ENCODE measurements around the gene CD8A. TPM values are rescaled to one million over a fixed set of nuclear protein-coding genes. Genes with fewer than 3 reads are reported as not detected.

The CD8A gene
- total and polyA plus RNA-seq, 10 of the 15 experiments (the other 5 are each of a cell fraction or from before 2014, with no cell fraction given), result 0.15 to 0.43 TPM; not detected in 8

- 5% methylated on average over 4 of the region's 10 CpGs for WGBS (ENCODE audit: insufficient coverage, insufficient replicate concordance, low lambda C conversion rate, missing lambda C conversion rate)
- Histone ChIP-seq H3K9me3 (replicated peaks; ENCODE audit: control insufficient read depth, insufficient read depth, low read length) (no peaks in the 10 kb centered on the region), H3K4me1 (ENCODE audit: control insufficient read depth, insufficient read depth, low read length) (no peaks in the 10 kb centered on the region), H3K27me3 (replicated peaks in 1 of 2; ENCODE audit: control insufficient read depth in 2 of 2, insufficient read depth in 2 of 2, low read length in 1 of 2) (no peaks in the 10 kb centered on the region), H3K9ac (ENCODE audit: control insufficient read depth, insufficient read depth, low read length) (no peak overlapping the region), H3K27ac (ENCODE audit: control insufficient read depth, insufficient read depth) (no peak overlapping the region), H2AFZ (ENCODE audit: control insufficient read depth, low read depth, low read length) (no peak overlapping the region), H4K20me1 (ENCODE audit: control insufficient read depth, insufficient read depth) (no peaks in the 10 kb centered on the region), H3K36me3 (ENCODE audit: control insufficient read depth in 2 of 2, insufficient read depth in 2 of 2, low read length in 1 of 2) (no peaks in the 10 kb centered on the region), H3K4me3 (no peak overlapping the region), H3K4me2 (ENCODE audit: control insufficient read depth, insufficient read depth) (no peak overlapping the region), H3K79me2 (ENCODE audit: control insufficient read depth, insufficient read depth, low read length) (no peaks in the 10 kb centered on the region)
- FAIRE-seq (no peak), ATAC-seq (no peak), DNase-seq (ENCODE audit: low read depth, low spot score) (no peak)
- ChIA-PET SMC1A (ENCODE audit: uncharacterized antibody, unreplicated experiment) (no interaction called here), RAD21 (ENCODE audit: unreplicated experiment) (no interaction called here), CTCF (no interaction called here), POLR2A (no interaction called here)
- no TSS peak for BruUV-seq (replicated peaks)
- no peak for TF ChIP-seq ATF2 (IDR thresholded peaks at IDR 0.05; ENCODE audit: low read length)
- TF ChIP-seq ZNF384 (IDR thresholded peaks at IDR 0.05; ENCODE audit: borderline replicate concordance, low read depth, low read length), result no peak
- in situ Hi-C loops (cut with MboI), result no loop called here
- intact Hi-C loops (cut with micrococcal nuclease; ENCODE audit: unreplicated experiment), result no loop called here
These were observed 42.6 kb upstream of the CD8A start for GRCh38 chr2:86833315-86833714.

DNA sequence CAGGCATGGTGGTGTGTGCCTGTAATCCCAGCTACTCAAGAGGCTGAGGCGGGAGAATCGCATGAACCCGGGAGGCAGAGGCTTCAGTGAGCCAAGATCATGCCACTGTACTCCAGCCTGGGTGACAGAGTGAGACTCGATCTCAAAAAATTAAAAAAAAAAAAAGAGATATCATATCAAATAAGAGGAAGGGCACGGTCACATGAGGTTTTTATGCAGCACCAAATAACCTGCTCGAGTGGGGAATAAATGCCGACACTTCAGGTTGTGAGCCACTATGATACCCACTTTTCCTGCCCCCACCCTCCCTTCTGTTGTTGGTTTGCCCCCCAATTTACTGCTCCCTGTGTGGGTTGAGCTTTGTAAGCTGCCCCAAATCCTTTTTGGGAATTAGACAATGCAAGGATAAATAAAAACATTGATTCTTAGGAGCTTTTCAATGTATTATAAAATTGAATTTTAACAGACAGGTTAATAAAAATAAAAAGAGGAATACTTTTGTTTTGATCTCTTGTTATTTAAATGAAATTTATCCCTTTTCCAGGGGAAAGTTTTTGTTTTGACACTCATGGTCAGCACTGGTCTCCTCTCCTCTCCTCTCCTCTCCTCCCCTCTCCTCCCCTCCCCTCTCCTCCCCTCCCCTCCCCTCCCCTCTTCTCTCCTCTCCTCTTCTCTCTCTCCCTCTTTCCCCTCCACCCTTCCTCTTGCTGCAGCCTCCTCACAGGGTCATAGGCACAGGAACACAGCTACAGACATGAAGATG is 41.8 kb upstream of the CD8A start:
- DNase-seq (ENCODE audit: low read depth, low spot score), result no peak
- Histone ChIP-seq H3K9me3 (replicated peaks; ENCODE audit: control insufficient read depth, insufficient read depth, low read length) (no peaks in the 10 kb centered on the region), H3K27me3 (replicated peaks in 1 of 2; ENCODE audit: control insufficient read depth in 2 of 2, insufficient read depth in 2 of 2, low read length in 1 of 2) (no peaks in the 10 kb centered on the region), H3K4me2 (ENCODE audit: control insufficient read depth, insufficient read depth) (no peak overlapping the region), H3K9ac (ENCODE audit: control insufficient read depth, insufficient read depth, low read length) (no peak overlapping the region), H3K79me2 (ENCODE audit: control insufficient read depth, insufficient read depth, low read length) (no peaks in the 10 kb centered on the region), H3K4me3 (no peak overlapping the region), H3K36me3 (ENCODE audit: control insufficient read depth in 2 of 2, insufficient read depth in 2 of 2, low read length in 1 of 2) (no peaks in the 10 kb centered on the region), H3K4me1 (ENCODE audit: control insufficient read depth, insufficient read depth, low read length) (no peaks in the 10 kb centered on the region), H4K20me1 (ENCODE audit: control insufficient read depth, insufficient read depth) (no peaks in the 10 kb centered on the region), H3K27ac (ENCODE audit: control insufficient read depth, insufficient read depth) (no peak overlapping the region), H2AFZ (ENCODE audit: control insufficient read depth, low read depth, low read length) (no peak overlapping the region)
- in situ Hi-C loops (cut with MboI), result no loop called here
- BruUV-seq (replicated peaks), result no TSS peak
- SMC1A ChIA-PET (ENCODE audit: uncharacterized antibody, unreplicated experiment), result no interaction called here
- no peak for ATAC-seq
- intact Hi-C loops (cut with micrococcal nuclease; ENCODE audit: unreplicated experiment), result no loop called here
- no peak for FAIRE-seq
- RAD21 ChIA-PET (ENCODE audit: unreplicated experiment), result no interaction called here
- CTCF ChIA-PET, result no interaction called here
- WGBS (ENCODE audit: insufficient coverage, insufficient replicate concordance, low lambda C conversion rate, missing lambda C conversion rate), result 51% methylated on average over 7 of the region's 7 CpGs
- POLR2A ChIA-PET, result no interaction called here
- TF ChIP-seq RUNX3 (IDR thresholded peaks at IDR 0.05; ENCODE audit: low read length) (no peak), BRCA1 (IDR thresholded peaks at IDR 0.05; ENCODE audit: low read depth, low read length) (no peak), NBN (IDR thresholded peaks at IDR 0.05) (no peak), POU2F2 (IDR thresholded peaks at IDR 0.05; ENCODE audit: borderline replicate concordance, low read depth, low read length) (no peak), MYB (IDR thresholded peaks at IDR 0.05; ENCODE audit: borderline replicate concordance, low read depth, low read length) (no peak), JUNB (IDR thresholded peaks at IDR 0.05) (no peak), NR2C1 (IDR thresholded peaks at IDR 0.05) (no peak), SMARCA5 (IDR thresholded peaks at IDR 0.05) (no peak), NFIC (IDR thresholded peaks at IDR 0.05; ENCODE audit: low read depth, low read length) (no peak), REST (IDR thresholded peaks at IDR 0.05; ENCODE audit: low read depth, low read length) (no peak)
- TF ChIP-seq, protein P1, sequence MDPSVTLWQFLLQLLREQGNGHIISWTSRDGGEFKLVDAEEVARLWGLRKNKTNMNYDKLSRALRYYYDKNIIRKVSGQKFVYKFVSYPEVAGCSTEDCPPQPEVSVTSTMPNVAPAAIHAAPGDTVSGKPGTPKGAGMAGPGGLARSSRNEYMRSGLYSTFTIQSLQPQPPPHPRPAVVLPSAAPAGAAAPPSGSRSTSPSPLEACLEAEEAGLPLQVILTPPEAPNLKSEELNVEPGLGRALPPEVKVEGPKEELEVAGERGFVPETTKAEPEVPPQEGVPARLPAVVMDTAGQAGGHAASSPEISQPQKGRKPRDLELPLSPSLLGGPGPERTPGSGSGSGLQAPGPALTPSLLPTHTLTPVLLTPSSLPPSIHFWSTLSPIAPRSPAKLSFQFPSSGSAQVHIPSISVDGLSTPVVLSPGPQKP (IDR thresholded peaks at IDR 0.05; ENCODE audit: low read depth, low read length), result no peak
